Glutamatergic neuron (in vitro differentiated cells): ENCODE data around the gene FHIT. TPM values are rescaled to one million over a fixed set of nuclear protein-coding genes. Genes with fewer than 3 reads are reported as not detected.

Source experiments
- DNase-seq: peaks from one replicate; pipeline ENCODE4 v3.0.0; 2022
- H3K27ac Mint-ChIP-seq: one replicate; pipeline ENCODE4 v1.8.0; 2020; ENCODE audit warnings: mild to moderate bottlenecking, mixed read lengths, inconsistent platforms; ENCODE audit not compliant: unreplicated experiment
- H3K27me3 Mint-ChIP-seq: one replicate; pipeline ENCODE4 v1.8.0; 2020; ENCODE audit warnings: mild to moderate bottlenecking, moderate library complexity, mixed read lengths, inconsistent platforms; ENCODE audit not compliant: unreplicated experiment
- H3K36me3 Mint-ChIP-seq: one replicate; pipeline ENCODE4 v1.8.0; 2020; ENCODE audit warnings: mild to moderate bottlenecking, mixed read lengths, inconsistent platforms; ENCODE audit not compliant: unreplicated experiment
- H3K4me1 Mint-ChIP-seq: one replicate; pipeline ENCODE4 v1.8.0; 2020; ENCODE audit warnings: mild to moderate bottlenecking, low read depth, mixed read lengths, inconsistent platforms; ENCODE audit not compliant: unreplicated experiment
- H3K4me3 Mint-ChIP-seq: one replicate; pipeline ENCODE4 v1.8.0; 2020; ENCODE audit warnings: mild to moderate bottlenecking, mixed read lengths, inconsistent platforms; ENCODE audit not compliant: unreplicated experiment
- H3K9me3 Mint-ChIP-seq: one replicate; pipeline ENCODE4 v1.8.0; 2020; ENCODE audit warnings: mild to moderate bottlenecking, moderate library complexity, mixed read lengths, inconsistent platforms; ENCODE audit not compliant: unreplicated experiment
- CTCF ChIP-seq: fragments of 200-600 bp; sonication (generic); IDR thresholded peaks from one replicate; pipeline ENCODE4 v1.5.0; 2021; ENCODE audit not compliant: partially characterized antibody, unreplicated experiment
- total RNA-seq: library from RNA; stranded (reverse); fragmentation: NEBNext Ultra II Directional; extraction: Animal tissue kit (Norgen Biotek cat#: 25700); gene quantifications from one replicate; pipeline ENCODE4 v1.2.1, GENCODE V29; 2021; ENCODE audit not compliant: unreplicated experiment

The FHIT gene
- total RNA-seq, 1 donor from 2014 or later: 15.2 TPM

DNA sequence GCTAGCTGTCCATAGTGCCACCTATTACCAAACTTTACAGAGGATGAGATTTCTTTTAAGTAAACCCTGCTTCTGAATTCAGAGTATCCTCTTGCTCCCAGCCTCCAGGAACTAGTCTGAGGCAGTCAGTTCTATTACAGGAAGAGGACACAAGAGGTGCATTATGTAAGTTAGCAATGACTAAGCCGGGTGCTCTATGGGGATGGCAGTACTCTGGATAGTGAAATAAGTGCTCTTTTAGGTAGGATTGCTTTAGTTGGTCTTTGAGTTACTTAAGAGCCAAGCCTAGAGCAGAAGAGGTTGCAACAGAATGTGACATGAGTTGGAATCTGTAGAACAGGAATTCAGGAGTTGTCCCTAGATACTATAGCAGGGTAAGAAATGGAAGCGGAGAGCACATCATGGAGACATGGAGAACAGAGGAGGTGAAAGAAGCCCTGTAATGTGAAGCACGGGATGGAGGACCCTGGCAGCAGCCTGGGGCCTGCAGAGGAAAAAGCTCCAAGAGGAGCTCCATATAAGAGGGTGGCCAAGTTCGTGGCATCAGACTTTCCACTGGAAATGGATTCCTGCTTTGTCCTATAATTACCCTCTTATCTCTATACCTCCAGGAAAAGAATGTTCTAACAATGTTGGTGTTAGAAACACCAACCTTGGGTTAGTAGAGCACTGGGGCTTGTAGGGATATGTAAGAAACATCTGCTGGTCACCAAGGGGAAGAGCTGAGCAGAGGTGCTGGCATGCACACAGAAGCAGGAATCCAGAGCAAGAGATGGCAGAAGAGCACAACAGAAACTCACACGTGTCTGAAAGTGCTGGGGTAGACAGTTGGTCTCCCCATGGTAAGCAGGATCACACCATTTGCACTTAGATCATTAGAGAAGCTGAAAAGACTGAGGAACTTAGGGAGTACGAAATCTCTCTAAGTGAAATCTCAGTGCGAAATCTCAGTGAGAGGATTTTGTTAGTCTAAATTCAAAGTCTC, 851.1 kb downstream of the FHIT start:
- H3K36me3 Mint-ChIP-seq: no peaks in the 10 kb centered on the region
- H3K4me3 Mint-ChIP-seq: no peak overlapping the region
- no peak for TF ChIP-seq CTCF
- H3K4me1 Mint-ChIP-seq: no peaks in the 10 kb centered on the region
- no peaks in the 10 kb centered on the region for H3K9me3 Mint-ChIP-seq
- no peak overlapping the region for H3K27ac Mint-ChIP-seq
- no peaks in the 10 kb centered on the region for H3K27me3 Mint-ChIP-seq
- DNase-seq: no peak

DNA sequence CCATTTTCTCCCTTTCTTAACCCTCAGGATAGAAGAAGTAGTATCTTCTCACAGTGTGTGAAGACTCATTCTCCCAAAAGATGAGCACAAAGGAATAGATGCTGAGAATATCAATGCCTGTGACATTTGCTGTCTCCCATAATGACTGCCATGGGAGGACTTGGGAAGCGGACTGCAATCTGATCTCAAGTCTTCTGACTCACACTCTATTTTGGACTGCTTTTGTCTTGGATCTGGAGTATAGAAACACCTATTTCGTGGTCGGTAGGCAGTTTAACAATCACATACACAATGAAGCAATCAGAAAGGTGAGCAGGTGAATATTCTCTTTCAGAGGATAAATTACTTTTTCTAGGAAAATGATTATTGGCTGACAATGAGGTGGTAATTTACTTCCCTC, 852.0 kb downstream of the FHIT start:
- no peaks in the 10 kb centered on the region for H3K36me3 Mint-ChIP-seq
- no peak overlapping the region for H3K27ac Mint-ChIP-seq
- H3K4me3 Mint-ChIP-seq: no peak overlapping the region
- H3K4me1 Mint-ChIP-seq: no peaks in the 10 kb centered on the region
- H3K27me3 Mint-ChIP-seq: no peaks in the 10 kb centered on the region
- no peak for DNase-seq
- H3K9me3 Mint-ChIP-seq: no peaks in the 10 kb centered on the region
- TF ChIP-seq CTCF: no peak

DNA sequence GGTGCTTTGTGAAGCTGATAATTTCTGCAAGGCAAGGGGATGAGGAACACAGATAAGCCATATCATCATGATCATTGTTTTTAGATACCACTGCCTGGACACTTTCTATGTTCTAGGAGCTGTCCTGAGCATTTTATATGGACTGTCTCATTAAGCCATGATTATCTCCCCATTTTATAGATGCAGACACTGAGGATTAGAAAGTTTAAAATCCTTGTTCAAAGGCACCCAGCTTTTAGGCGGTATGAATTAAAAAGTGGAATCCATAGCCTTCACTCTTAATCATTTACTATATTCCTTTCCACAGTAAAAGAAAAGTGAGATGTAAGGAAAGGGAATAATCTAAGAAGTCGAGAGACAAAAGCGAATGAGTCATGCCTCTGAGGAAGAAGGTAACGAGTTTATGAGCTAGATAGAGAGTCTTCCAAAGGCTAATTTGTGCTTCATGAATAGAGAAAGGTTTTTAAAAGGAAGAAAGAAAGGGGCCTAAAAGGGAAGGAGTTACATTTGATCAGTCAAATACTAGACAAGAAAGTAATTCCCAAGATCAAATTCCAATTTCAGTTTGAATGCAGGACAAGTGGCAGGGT, 856.0 kb downstream of the FHIT start:
- no peaks in the 10 kb centered on the region for H3K9me3 Mint-ChIP-seq
- no peaks in the 10 kb centered on the region for H3K36me3 Mint-ChIP-seq
- H3K4me3 Mint-ChIP-seq: no peak overlapping the region
- DNase-seq: no peak
- H3K27me3 Mint-ChIP-seq: peaks cover 3% of the 10 kb centered on the region
- H3K27ac Mint-ChIP-seq: no peak overlapping the region
- H3K4me1 Mint-ChIP-seq: no peaks in the 10 kb centered on the region
- TF ChIP-seq CTCF: no peak

DNA sequence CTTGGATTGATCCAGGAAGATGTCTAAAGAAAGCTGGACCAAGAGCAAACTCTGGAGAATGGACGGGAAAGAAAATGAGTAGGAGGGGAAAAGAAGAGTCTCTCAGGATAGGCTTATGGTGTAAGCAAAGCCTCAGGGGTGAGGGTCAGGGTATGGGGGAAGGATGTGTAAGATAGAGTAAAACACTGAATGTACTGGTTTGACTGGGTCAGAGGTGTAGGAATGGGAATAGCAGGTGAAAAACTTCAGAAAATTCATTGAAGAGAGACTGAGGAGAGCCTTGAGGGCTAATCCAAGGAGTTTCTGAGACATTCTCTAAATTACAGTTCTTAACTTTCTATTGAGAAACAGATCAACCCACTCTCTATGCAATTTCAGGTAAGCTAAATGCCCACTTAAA, 857.3 kb downstream of the FHIT start:
- H3K4me3 Mint-ChIP-seq: no peak overlapping the region
- no peaks in the 10 kb centered on the region for H3K36me3 Mint-ChIP-seq
- no peak overlapping the region for H3K27ac Mint-ChIP-seq
- TF ChIP-seq CTCF: no peak
- DNase-seq: no peak
- H3K4me1 Mint-ChIP-seq: no peaks in the 10 kb centered on the region
- H3K9me3 Mint-ChIP-seq: no peaks in the 10 kb centered on the region
- peaks cover 3% of the 10 kb centered on the region for H3K27me3 Mint-ChIP-seq

GRCh38 chr3:60392501-60392900, 858.8 kb downstream of the FHIT start:
- H3K27ac Mint-ChIP-seq: no peak overlapping the region
- H3K4me3 Mint-ChIP-seq: no peak overlapping the region
- H3K27me3 Mint-ChIP-seq: peaks cover 3% of the 10 kb centered on the region
- no peaks in the 10 kb centered on the region for H3K36me3 Mint-ChIP-seq
- no peaks in the 10 kb centered on the region for H3K9me3 Mint-ChIP-seq
- no peak for TF ChIP-seq CTCF
- DNase-seq: no peak
- H3K4me1 Mint-ChIP-seq: no peaks in the 10 kb centered on the region
